Erythroblast (primary cell): ENCODE data around the gene SOX15.

ENCODE experiments used
- DNase-seq, 2 experiments: peaks; one replicate each; lab custom pipeline; 2025; lab: John Stamatoyannopoulos, UW
- GATA1 ChIP-seq: IDR thresholded peaks from 2 replicates; pipeline ENCODE4 v1.6.1; 2011; ENCODE audit warnings: low read depth, mild to moderate bottlenecking, control low read depth, low read length, moderate library complexity
- POLR2A ChIP-seq: IDR thresholded peaks from 2 replicates; pipeline ENCODE4 v1.6.1; 2011; ENCODE audit warnings: mild to moderate bottlenecking, low read length

The SOX15 gene

GRCh38 chr17:7561589-7562207 lies 28.2 kb downstream of the SOX15 start, which contains the start of gene SENP3:
Gene SENP3, plus strand, starts transcription at chr17:7561919. Its CDS starts 1,158 bp downstream, at chr17:7563077.
- peak; percentile 71 for TF ChIP-seq POLR2A
- no peak for TF ChIP-seq GATA1
- DNase-seq = peak; percentile 95 to 97

GRCh38 chr17:7561028-7561575 lies 28.8 kb downstream of the SOX15 start:
- TF ChIP-seq GATA1 (no peak), POLR2A (no peak)
- peak; percentile 86 to 90 for DNase-seq

- TF ChIP-seq GATA1 (no peak), POLR2A (no peak)
- peak; percentile 70 to 78 for DNase-seq
Observed at GRCh38 chr17:7560172-7561027, 29.5 kb downstream of the SOX15 start.

- DNase-seq = no peak
- no peak for TF ChIP-seq GATA1
Observed at GRCh38 chr17:7559320-7560171, 30.3 kb downstream of the SOX15 start.

DNA sequence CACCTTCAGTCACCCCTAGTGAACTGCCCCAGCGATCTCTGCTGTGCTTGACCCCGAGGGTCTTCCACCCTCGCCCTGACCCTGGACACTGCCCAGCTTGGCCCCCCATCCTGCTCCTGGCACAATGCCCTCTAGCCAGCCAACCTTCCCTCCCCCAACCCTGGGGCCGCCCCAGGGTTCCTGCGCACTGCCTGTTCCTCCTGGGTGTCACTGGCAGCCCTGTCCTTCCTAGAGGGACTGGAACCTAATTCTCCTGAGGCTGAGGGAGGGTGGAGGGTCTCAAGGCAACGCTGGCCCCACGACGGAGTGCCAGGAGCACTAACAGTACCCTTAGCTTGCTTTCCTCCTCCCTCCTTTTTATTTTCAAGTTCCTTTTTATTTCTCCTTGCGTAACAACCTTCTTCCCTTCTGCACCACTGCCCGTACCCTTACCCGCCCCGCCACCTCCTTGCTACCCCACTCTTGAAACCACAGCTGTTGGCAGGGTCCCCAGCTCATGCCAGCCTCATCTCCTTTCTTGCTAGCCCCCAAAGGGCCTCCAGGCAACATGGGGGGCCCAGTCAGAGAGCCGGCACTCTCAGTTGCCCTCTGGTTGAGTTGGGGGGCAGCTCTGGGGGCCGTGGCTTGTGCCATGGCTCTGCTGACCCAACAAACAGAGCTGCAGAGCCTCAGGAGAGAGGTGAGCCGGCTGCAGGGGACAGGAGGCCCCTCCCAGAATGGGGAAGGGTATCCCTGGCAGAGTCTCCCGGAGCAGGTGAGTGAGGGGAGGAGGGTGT lies 31.2 kb downstream of the SOX15 start, which contains the start of gene TNFSF13:
Gene TNFSF13 (plus strand): TSS at position 207 of the 776 bp plus-strand sequence. CDS start 290 bp downstream, at position 497.
- TF ChIP-seq GATA1 (no peak), POLR2A (no peak)
- DNase-seq = no peak

DNA sequence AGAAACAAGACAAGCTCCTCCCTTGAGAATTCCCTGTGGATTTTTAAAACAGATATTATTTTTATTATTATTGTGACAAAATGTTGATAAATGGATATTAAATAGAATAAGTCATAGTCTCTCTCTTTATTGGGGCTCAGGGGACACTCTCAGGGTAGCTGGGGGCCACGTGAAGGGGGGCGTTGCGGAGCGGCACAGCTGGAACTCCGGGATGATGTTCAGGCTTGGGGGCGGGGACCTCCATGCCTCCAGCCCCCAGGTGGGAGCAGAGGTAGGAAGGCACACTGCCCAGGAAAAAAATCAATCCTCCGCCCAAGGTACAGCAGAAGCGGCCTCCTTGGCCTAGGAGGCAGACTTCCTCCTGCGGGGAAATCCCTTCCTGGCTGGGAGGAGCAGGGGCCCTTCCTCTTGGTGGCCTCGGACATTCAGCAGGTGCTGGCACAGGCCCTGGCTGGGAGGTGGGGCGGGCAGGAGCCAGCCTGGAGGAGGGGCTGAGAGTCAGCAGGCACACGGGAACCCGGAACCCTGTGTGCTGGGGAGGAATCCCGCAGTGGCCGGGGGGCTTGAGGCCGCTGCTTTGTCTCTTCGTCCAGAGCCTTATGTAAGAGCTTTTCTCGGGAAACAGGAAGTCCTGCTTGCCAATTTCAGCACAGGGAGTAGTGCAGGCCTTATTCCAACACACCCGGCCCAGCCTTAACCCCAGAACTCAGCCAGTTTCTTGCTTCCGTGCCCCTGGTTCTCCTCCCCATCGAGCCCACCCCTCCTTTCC lies 31.9 kb downstream of the SOX15 start:
- TF ChIP-seq GATA1 (no peak), POLR2A (peak; percentile 40)
- DNase-seq = no peak

- no peak for DNase-seq
- TF ChIP-seq POLR2A = no peak
- TF ChIP-seq GATA1 = no peak
Observed at GRCh38 chr17:7557147-7557764, 32.6 kb downstream of the SOX15 start.

DNA sequence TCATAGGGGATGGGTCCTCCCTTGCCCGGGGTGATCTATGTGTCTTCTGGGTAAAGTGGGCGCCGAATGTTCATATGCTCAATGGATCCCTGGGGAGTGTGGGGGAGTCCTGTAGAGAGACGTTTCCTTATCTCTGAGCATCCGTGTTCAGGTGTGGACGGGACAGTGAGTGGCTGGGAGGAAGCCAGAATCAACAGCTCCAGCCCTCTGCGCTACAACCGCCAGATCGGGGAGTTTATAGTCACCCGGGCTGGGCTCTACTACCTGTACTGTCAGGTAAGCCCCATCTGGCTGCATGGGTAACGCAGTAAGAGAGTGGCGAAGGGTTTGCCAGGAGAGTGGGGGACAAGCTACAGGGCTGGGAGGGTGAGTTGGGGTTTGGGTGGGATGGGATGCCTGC lies 33.3 kb downstream of the SOX15 start:
- DNase-seq = no peak
- TF ChIP-seq POLR2A (no peak), GATA1 (no peak)

DNA sequence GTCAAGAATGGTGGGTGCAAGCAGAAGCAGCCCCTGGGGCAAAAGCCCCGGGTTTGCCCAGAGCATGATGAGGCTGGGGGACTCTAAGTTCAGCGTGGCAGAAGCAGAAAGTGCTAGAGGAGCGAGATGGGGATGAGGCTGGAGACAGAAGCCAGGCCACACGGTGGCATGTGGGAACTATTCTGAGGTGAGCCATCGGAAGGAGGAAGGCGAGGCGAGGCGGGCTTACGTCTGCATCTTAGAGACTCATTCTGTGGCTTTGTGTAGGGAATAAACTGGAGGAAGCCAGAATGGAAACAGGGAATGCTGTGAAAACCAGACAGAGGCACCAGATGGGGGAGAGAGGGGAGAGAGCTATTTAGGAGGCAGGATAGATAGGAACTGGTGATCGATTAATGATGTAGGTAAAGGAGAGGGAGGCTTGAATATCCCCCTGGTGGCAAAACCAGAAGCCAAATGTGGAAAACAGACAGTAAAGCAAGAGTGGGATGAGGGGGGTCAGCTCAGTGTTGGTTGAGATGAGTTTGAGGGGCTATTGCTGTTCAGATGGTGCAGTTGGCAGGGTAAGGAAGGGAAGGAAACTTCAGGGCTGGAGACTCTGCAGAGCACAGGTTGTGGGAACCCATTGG lies 34.5 kb downstream of the SOX15 start:
- TF ChIP-seq GATA1 (no peak), POLR2A (no peak)
- no peak for DNase-seq

DNA sequence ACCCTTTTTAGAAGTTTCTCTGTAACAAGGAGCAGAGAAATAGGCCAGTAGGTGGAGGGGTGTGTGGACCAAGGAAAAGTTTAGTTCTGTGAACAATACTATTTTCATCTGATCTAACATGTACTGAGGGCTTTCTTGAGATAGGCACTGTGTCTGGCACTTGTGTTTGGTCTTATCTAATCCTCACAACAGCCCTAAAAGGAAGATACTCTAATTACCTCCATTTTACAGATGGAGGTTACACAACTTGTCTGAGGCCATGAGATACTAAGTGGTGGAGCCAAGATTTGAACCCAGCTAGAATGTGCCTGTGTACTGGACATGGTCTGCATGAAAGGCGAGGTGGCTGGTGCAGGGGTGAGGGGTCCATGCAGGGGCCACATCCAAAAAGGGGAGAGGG lies 36.5 kb downstream of the SOX15 start:
- DNase-seq = peak; percentile 40 to 86
- TF ChIP-seq GATA1 (no peak), POLR2A (no peak)

- no peak for DNase-seq
- TF ChIP-seq GATA1 = no peak
- no peak for TF ChIP-seq POLR2A
Observed at GRCh38 chr17:7552621-7553051, 37.3 kb downstream of the SOX15 start.

DNA sequence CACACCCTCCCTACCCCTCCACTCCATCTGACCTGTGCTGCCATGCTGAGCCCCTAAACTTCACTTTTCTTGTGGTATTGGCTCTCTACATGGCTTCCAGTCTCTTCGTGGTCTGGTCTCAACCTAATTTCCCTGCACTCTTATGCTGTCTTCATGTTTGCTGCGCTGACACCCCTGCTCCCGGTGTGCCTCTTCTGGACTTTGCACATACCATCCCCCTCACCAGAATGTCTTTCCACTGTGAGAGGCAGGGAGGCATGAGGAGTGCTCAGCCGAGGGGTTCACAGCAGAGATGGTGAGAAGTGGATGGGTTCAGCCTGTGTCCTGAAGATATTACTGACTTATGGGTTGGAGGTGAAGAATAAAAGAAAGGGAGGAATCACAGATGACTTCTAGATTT lies 38.5 kb downstream of the SOX15 start:
- TF ChIP-seq GATA1 (no peak), POLR2A (no peak)
- DNase-seq = no peak
